ENCODE measurements around the gene ITGAE. TPM values are rescaled to one million over a fixed set of nuclear protein-coding genes. Genes with fewer than 3 reads are reported as not detected.

Gene ITGAE
- total and polyA plus RNA-seq, 2 experiments from 2014 or later: 11.7 to 44.9 TPM

GRCh38 chr17:3750926-3751325 is 50.1 kb downstream of the ITGAE start (continued):
- TF ChIP-seq, protein P1, sequence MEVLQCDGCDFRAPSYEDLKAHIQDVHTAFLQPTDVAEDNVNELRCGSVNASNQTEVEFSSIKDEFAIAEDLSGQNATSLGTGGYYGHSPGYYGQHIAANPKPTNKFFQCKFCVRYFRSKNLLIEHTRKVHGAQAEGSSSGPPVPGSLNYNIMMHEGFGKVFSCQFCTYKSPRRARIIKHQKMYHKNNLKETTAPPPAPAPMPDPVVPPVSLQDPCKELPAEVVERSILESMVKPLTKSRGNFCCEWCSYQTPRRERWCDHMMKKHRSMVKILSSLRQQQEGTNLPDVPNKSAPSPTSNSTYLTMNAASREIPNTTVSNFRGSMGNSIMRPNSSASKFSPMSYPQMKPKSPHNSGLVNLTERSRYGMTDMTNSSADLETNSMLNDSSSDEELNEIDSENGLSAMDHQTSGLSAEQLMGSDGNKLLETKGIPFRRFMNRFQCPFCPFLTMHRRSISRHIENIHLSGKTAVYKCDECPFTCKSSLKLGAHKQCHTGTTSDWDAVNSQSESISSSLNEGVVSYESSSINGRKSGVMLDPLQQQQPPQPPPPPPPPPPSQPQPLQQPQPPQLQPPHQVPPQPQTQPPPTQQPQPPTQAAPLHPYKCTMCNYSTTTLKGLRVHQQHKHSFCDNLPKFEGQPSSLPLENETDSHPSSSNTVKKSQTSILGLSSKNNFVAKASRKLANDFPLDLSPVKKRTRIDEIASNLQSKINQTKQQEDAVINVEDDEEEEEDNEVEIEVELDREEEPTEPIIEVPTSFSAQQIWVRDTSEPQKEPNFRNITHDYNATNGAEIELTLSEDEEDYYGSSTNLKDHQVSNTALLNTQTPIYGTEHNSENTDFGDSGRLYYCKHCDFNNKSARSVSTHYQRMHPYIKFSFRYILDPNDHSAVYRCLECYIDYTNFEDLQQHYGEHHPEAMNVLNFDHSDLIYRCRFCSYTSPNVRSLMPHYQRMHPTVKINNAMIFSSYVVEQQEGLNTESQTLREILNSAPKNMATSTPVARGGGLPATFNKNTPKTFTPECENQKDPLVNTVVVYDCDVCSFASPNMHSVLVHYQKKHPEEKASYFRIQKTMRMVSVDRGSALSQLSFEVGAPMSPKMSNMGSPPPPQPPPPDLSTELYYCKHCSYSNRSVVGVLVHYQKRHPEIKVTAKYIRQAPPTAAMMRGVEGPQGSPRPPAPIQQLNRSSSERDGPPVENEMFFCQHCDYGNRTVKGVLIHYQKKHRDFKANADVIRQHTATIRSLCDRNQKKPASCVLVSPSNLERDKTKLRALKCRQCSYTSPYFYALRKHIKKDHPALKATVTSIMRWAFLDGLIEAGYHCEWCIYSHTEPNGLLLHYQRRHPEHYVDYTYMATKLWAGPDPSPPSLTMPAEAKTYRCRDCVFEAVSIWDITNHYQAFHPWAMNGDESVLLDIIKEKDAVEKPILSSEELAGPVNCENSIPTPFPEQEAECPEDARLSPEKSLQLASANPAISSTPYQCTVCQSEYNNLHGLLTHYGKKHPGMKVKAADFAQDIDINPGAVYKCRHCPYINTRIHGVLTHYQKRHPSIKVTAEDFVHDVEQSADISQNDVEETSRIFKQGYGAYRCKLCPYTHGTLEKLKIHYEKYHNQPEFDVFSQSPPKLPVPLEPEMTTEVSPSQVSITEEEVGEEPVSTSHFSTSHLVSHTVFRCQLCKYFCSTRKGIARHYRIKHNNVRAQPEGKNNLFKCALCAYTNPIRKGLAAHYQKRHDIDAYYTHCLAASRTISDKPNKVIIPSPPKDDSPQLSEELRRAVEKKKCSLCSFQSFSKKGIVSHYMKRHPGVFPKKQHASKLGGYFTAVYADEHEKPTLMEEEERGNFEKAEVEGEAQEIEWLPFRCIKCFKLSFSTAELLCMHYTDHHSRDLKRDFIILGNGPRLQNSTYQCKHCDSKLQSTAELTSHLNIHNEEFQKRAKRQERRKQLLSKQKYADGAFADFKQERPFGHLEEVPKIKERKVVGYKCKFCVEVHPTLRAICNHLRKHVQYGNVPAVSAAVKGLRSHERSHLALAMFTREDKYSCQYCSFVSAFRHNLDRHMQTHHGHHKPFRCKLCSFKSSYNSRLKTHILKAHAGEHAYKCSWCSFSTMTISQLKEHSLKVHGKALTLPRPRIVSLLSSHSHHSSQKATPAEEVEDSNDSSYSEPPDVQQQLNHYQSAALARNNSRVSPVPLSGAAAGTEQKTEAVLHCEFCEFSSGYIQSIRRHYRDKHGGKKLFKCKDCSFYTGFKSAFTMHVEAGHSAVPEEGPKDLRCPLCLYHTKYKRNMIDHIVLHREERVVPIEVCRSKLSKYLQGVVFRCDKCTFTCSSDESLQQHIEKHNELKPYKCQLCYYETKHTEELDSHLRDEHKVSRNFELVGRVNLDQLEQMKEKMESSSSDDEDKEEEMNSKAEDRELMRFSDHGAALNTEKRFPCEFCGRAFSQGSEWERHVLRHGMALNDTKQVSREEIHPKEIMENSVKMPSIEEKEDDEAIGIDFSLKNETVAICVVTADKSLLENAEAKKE (CRISPR knock-in tag; IDR thresholded peaks at IDR 0.05): no peak
- no peak for TF ChIP-seq CTCF (conservative IDR thresholded peaks at IDR 0.05; ENCODE audit: low read depth in 2 of 2)
- no peak for TF ChIP-seq ZNF331 (CRISPR knock-in tag; IDR thresholded peaks at IDR 0.05; ENCODE audit: low read depth)
- no peak for TF ChIP-seq ZNF114 (CRISPR knock-in tag; IDR thresholded peaks at IDR 0.05)
- no peak for TF ChIP-seq JUNB (IDR thresholded peaks at IDR 0.05; ENCODE audit: unreplicated experiment)
- TF ChIP-seq EZH2phosphoT487 (IDR thresholded peaks at IDR 0.05; ENCODE audit: unreplicated experiment): no peak
- no peak for TF ChIP-seq NANOG (IDR thresholded peaks at IDR 0.05; ENCODE audit: borderline replicate concordance)
- no peak for TF ChIP-seq POLR2AphosphoS5 (IDR thresholded peaks at IDR 0.05; ENCODE audit: low read depth)

- no peaks in the 10 kb centered on the region; the same call in 1 of the 2 replicates for H3K4me1 ChIP-seq (ENCODE audit: insufficient read depth)
- TF ChIP-seq CREB1 (CRISPR knock-in tag; IDR thresholded peaks at IDR 0.05; ENCODE audit: low read depth): no peak
- TF ChIP-seq POLR2AphosphoS5 (IDR thresholded peaks at IDR 0.05; ENCODE audit: low read depth): no peak
- TF ChIP-seq, protein P1 (CRISPR knock-in tag; IDR thresholded peaks at IDR 0.05): no peak
Observed at GRCh38 chr17:3750296-3750695, 50.7 kb downstream of the ITGAE start.

More at GRCh38 chr17:3750296-3750695, 50.7 kb downstream of the ITGAE start:
- Histone ChIP-seq H3K4me3 (no peak overlapping the region), H3K79me2 (replicated peaks; ENCODE audit: insufficient read depth) (no peaks in the 10 kb centered on the region), H3K4me2 (no peak overlapping the region), H3K9me2 (ENCODE audit: insufficient read depth) (no peaks in the 10 kb centered on the region), H3K27me3 (ENCODE audit: insufficient read depth) (no peaks in the 10 kb centered on the region), H2AFZ (no peak overlapping the region; the same call in 1 of the 2 replicates), H3K27ac (ENCODE audit: low read depth) (no peak overlapping the region), H3K36me3 (ENCODE audit: insufficient read depth) (no peaks in the 10 kb centered on the region), H4K20me1 (replicated peaks; ENCODE audit: insufficient read depth) (no peaks in the 10 kb centered on the region), H3F3A (replicated peaks; ENCODE audit: low read depth) (no peaks in the 10 kb centered on the region)
- no peak overlapping the region for H3K27ac Mint-ChIP-seq
- H3K36me3 Mint-ChIP-seq (ENCODE audit: low read depth): no peaks in the 10 kb centered on the region
- H3K4me3 Mint-ChIP-seq: no peak overlapping the region
- peaks cover 12% of the 10 kb centered on the region for H3K4me1 Mint-ChIP-seq
- DNase-seq (ENCODE audit: low spot score) (no peak), ATAC-seq (no peak)
- no peaks in the 10 kb centered on the region; the same call in 2 of the 3 replicates for H3K9me3 Mint-ChIP-seq
- peaks cover 16% of the 10 kb centered on the region for H3K27me3 Mint-ChIP-seq (ENCODE audit: insufficient read depth, low read depth, poor library complexity)

All from GM23338 (cell line).